SU-DHL-6 (cell line): ENCODE results near the gene SLC39A11.
"Not testable (repeated sequence)": the region's sequence is repeated elsewhere in the genome, so short reads cannot be mapped to it uniquely, and the experiment has no call there.

ENCODE experiments used
- H2AFZ ChIP-seq: fragments of 200-600 bp; sonication (generic); 2 replicates; pipeline ENCODE4 v1.6.1; 2014; ENCODE audit warnings: low read depth, mild to moderate bottlenecking, moderate library complexity, mixed read lengths, antibody characterized with exemption, low read length; ENCODE audit not compliant: severe bottlenecking
- H3F3A ChIP-seq: fragments of 200-600 bp; shearing (Covaris generic); 2 replicates; pipeline ENCODE4 v1.6.0; 2016; ENCODE audit warnings: antibody characterized with exemption, mild to moderate bottlenecking; ENCODE audit not compliant: insufficient read depth
- H3K27ac ChIP-seq: fragments of 200-600 bp; sonication (generic); 2 replicates; pipeline ENCODE4 v1.5.1; 2016; ENCODE audit warnings: low read depth, mild to moderate bottlenecking, low read length, moderate library complexity, mixed read lengths
- H3K27me3 ChIP-seq: fragments of 200-600 bp; sonication (generic), shearing (Covaris generic); 2 replicates; pipeline ENCODE4 v1.6.0; 2014; ENCODE audit warnings: mild to moderate bottlenecking, low read length
- H3K36me3 ChIP-seq: fragments of 200-600 bp; sonication (generic); 2 replicates; pipeline ENCODE4 v1.6.1; 2014; ENCODE audit warnings: mild to moderate bottlenecking, low read length, mixed read lengths
- H3K4me2 ChIP-seq: fragments of 300-600, 200-600 bp; shearing (Covaris generic), sonication (generic); 2 replicates; pipeline ENCODE4 v1.6.0; 2014; ENCODE audit warnings: low read length, low read depth, mild to moderate bottlenecking; ENCODE audit not compliant: poor library complexity, severe bottlenecking
- H3K4me3 ChIP-seq: fragments of 200-600 bp; sonication (generic); 2 replicates; pipeline ENCODE4 v1.5.1; 2014; ENCODE audit warnings: antibody characterized with exemption, low read length, mild to moderate bottlenecking, mixed read lengths; ENCODE audit not compliant: insufficient read depth, poor library complexity, severe bottlenecking
- H3K79me2 ChIP-seq: fragments of 200-600 bp; sonication (generic); 2 replicates; pipeline ENCODE4 v1.6.1; 2014; ENCODE audit warnings: mild to moderate bottlenecking, low read length, moderate library complexity; ENCODE audit not compliant: insufficient read depth
- H3K9ac ChIP-seq: fragments of 200-600 bp; sonication (generic); 2 replicates; pipeline ENCODE4 v1.7.0; 2014; ENCODE audit warnings: mild to moderate bottlenecking, low read length
- H3K9me2 ChIP-seq: fragments of 200-600 bp; sonication (generic); replicated peaks from 2 replicates; pipeline ENCODE4 v1.6.1; 2014; ENCODE audit warnings: low read length; ENCODE audit not compliant: insufficient read depth
- H3K9me3 ChIP-seq: fragments of 200-600 bp; sonication (generic); 2 replicates; pipeline ENCODE4 v1.6.1; 2014; ENCODE audit warnings: low read length, mixed read lengths; ENCODE audit not compliant: insufficient read depth
- H4K20me1 ChIP-seq: fragments of 200-600 bp; sonication (generic); 2 replicates; pipeline ENCODE4 v1.6.1; 2014; ENCODE audit warnings: low read depth, mild to moderate bottlenecking, antibody characterized with exemption, low read length, moderate library complexity, mixed read lengths
- EZH2phosphoT487 ChIP-seq: fragments of 200-600 bp; sonication (generic), shearing (Covaris generic); conservative IDR thresholded peaks from 2 replicates; pipeline ENCODE4 v1.6.1; 2018; ENCODE audit warnings: mild to moderate bottlenecking, antibody characterized with exemption, low read length, moderate library complexity, mixed read lengths
- TF ChIP-seq, protein P1 (sequence below): fragments of 200-600 bp; sonication (generic); IDR thresholded peaks from one replicate; pipeline ENCODE4 v1.5.1; 2017; ENCODE audit warnings: antibody characterized with exemption, mild to moderate bottlenecking, low read length, moderate library complexity; ENCODE audit not compliant: insufficient read depth, poor library complexity, severe bottlenecking

The SLC39A11 gene

DNA sequence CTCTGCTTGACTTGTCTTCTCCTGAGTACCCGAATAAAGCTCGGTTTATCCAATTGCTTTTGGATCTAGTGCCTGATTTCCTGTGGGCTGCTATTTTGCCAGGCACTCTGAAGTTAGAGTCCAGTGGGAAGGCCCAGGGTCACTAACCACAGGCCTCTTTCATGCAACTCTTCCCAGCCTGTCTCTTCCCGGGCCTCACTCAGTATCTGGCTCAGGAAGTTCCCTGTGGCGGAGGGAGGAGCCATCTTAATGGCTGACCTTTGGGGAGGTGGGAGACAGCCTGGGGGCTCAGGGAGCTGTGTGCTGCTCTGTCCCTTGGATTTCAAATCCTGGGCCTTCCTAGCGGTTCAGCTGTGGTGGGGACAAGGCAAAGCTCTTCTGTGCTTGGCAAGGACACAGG, 328.5 kb downstream of the SLC39A11 start:
- no peaks in the 10 kb centered on the region for H3K79me2 ChIP-seq
- H3K27ac ChIP-seq: no peak overlapping the region
- no peaks in the 10 kb centered on the region for H3K9me3 ChIP-seq
- H3K27me3 ChIP-seq: no peaks in the 10 kb centered on the region
- H3K4me2 ChIP-seq: no peak overlapping the region
- no peaks in the 10 kb centered on the region for H3K9me2 ChIP-seq
- no peak overlapping the region for H3K9ac ChIP-seq
- no peaks in the 10 kb centered on the region for H3F3A ChIP-seq
- no peaks in the 10 kb centered on the region for H4K20me1 ChIP-seq
- no peak overlapping the region for H2AFZ ChIP-seq
- TF ChIP-seq, protein P1, sequence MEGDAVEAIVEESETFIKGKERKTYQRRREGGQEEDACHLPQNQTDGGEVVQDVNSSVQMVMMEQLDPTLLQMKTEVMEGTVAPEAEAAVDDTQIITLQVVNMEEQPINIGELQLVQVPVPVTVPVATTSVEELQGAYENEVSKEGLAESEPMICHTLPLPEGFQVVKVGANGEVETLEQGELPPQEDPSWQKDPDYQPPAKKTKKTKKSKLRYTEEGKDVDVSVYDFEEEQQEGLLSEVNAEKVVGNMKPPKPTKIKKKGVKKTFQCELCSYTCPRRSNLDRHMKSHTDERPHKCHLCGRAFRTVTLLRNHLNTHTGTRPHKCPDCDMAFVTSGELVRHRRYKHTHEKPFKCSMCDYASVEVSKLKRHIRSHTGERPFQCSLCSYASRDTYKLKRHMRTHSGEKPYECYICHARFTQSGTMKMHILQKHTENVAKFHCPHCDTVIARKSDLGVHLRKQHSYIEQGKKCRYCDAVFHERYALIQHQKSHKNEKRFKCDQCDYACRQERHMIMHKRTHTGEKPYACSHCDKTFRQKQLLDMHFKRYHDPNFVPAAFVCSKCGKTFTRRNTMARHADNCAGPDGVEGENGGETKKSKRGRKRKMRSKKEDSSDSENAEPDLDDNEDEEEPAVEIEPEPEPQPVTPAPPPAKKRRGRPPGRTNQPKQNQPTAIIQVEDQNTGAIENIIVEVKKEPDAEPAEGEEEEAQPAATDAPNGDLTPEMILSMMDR: no peak
- TF ChIP-seq EZH2phosphoT487: no peak
- no peaks in the 10 kb centered on the region for H3K36me3 ChIP-seq
- no peak overlapping the region for H3K4me3 ChIP-seq

DNA sequence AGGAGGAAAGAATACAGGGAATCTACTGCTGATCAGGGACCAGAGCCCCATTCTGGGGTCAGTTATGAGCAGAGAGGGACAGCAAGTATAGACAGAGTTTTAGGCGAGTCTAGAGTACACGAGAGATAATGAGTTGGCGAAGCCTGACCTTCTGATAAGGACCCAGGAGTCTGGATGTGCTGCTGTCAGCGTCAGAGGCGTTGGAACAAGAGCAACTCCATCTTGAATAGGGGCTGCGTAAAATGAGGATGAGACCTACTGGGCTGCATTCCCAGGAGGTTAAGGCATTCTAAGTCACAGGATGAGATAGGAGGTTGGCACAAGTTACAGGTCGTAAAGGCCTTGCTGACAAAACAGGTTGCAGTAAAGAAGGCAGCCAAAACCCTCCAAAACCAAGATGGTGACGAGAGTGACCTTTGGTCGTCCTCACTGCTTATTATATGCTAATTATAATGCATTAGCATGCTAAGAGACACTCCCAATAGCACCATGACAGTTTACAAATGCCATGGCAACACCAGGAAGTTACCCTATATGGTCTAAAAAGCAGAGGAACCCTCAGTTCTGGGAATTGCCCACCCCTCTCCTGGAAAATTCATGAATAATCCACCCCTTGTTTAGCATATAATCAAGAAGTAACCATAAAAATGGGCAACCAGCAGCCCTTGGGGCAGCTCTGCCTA, 330.5 kb downstream of the SLC39A11 start:
- H3K36me3 ChIP-seq, H3K4me2 ChIP-seq, H3K4me3 ChIP-seq, H2AFZ ChIP-seq, H3K27ac ChIP-seq, H3K9ac ChIP-seq, H4K20me1 ChIP-seq, H3K27me3 ChIP-seq, H3F3A ChIP-seq, H3K9me3 ChIP-seq, H3K79me2 ChIP-seq, H3K9me2 ChIP-seq: not testable (repeated sequence)

DNA sequence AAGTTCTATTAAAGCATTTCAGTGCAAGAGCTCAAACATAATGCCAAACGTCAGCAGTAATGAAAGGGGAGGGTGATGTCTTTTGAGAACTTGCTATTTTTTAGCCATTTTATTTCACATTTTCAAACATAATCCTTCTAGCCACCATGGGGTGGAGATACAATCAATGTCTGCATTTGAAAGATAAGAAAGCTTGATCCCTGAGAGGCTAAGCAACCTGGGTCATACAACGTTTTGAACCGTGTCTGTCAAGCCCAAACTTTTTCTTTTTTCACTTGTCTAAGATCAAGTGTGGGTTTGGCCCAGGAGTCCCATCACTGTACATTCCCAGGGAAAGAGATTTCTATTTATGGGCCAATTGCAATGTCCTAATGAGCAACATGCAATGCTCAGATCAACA, 331.1 kb downstream of the SLC39A11 start:
- no peaks in the 10 kb centered on the region for H3K9me3 ChIP-seq
- no peaks in the 10 kb centered on the region for H3F3A ChIP-seq
- no peak overlapping the region for H3K4me2 ChIP-seq
- H3K79me2 ChIP-seq: no peaks in the 10 kb centered on the region
- H4K20me1 ChIP-seq: no peaks in the 10 kb centered on the region
- H2AFZ ChIP-seq: no peak overlapping the region
- no peaks in the 10 kb centered on the region for H3K36me3 ChIP-seq
- H3K27ac ChIP-seq: no peak overlapping the region
- TF ChIP-seq EZH2phosphoT487: no peak
- TF ChIP-seq, protein P1: no peak
- no peaks in the 10 kb centered on the region for H3K9me2 ChIP-seq
- no peak overlapping the region for H3K9ac ChIP-seq
- no peak overlapping the region for H3K4me3 ChIP-seq
- no peaks in the 10 kb centered on the region for H3K27me3 ChIP-seq

DNA sequence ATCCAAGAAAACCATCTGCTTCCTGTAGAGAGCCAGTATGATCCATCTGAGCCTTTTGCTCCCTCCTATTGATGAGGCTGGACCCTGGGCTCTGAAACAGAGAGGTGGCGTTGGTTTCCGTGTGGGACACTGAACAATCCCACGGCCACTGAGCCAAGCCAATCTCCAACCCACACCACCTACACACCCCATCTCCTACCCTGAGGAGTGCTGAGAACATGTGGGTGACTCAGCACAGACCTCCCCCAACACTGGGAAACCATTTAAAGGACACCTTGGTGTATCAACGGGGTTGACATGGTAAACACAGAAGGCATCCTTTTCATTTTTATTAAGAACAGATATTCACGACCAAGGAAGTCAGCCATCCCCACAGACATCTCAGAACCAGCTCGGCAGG, 332.1 kb downstream of the SLC39A11 start:
- H3K9me3 ChIP-seq: no peaks in the 10 kb centered on the region
- H3K9ac ChIP-seq: no peak overlapping the region
- H3K9me2 ChIP-seq: no peaks in the 10 kb centered on the region
- H2AFZ ChIP-seq: no peak overlapping the region
- TF ChIP-seq, protein P1: no peak
- no peak for TF ChIP-seq EZH2phosphoT487
- H4K20me1 ChIP-seq: no peaks in the 10 kb centered on the region
- H3K79me2 ChIP-seq: no peaks in the 10 kb centered on the region
- H3K4me2 ChIP-seq: no peak overlapping the region
- H3K4me3 ChIP-seq: no peak overlapping the region
- H3K36me3 ChIP-seq: no peaks in the 10 kb centered on the region
- no peaks in the 10 kb centered on the region for H3F3A ChIP-seq
- no peaks in the 10 kb centered on the region for H3K27me3 ChIP-seq
- no peak overlapping the region for H3K27ac ChIP-seq
